ENCODE results near the gene LGI4.

Gene LGI4

DNA sequence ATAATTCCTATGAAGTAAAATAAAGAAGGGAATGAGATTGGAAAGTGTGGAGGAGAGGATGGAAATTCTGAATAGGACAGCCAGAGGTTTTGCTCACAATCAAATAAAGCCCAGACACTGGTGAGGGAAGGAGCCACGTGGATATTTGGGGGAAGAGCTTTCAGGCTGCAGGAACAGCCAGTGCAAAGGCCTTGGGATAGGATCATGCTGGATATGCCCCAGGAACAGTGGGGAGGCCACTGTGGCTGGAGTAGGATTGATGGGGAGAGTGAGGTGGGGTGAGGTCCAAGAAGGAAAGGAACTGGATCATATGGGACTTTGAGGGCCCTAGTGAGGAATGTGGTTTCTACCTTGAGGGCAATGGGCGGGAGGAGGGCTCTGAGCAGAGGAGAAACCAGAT, 15.6 kb upstream of the LGI4 start:
- H3K9me3 ChIP-seq (ENCODE audit: low read length) = no peaks in the 10 kb centered on the region
- H3K27ac ChIP-seq (ENCODE audit: low read depth, low read length, poor library complexity, severe bottlenecking) = no peak overlapping the region
- no peaks in the 10 kb centered on the region for H3K36me3 ChIP-seq (ENCODE audit: insufficient read depth, low read length)
- no peak overlapping the region for H2AFZ ChIP-seq (ENCODE audit: low read length)
- no peaks in the 10 kb centered on the region for H4K20me1 ChIP-seq (ENCODE audit: insufficient read depth, low read length)
- H3K4me1 ChIP-seq (ENCODE audit: insufficient read depth, low read length, severe bottlenecking) = peaks cover 9% of the 10 kb centered on the region
- no peak overlapping the region for H3K9ac ChIP-seq (ENCODE audit: low read length)
- no peaks in the 10 kb centered on the region for H3F3A ChIP-seq (ENCODE audit: insufficient read depth, low read length)
- H3K4me3 ChIP-seq (ENCODE audit: low read depth, low read length, poor library complexity, severe bottlenecking) = no peak overlapping the region
- H3K27me3 ChIP-seq (ENCODE audit: insufficient read depth, low read length) = no peaks in the 10 kb centered on the region
- no peaks in the 10 kb centered on the region for H3K79me2 ChIP-seq (ENCODE audit: insufficient read depth, low read length)
- no peak overlapping the region for H3K4me2 ChIP-seq (ENCODE audit: low read length)
- H3K9me2 ChIP-seq (ENCODE audit: low read depth, low read length) = no peaks in the 10 kb centered on the region
- TF ChIP-seq EZH2 (IDR thresholded peaks at IDR 0.05; ENCODE audit: borderline replicate concordance, low read length) = no peak
- TF ChIP-seq, protein P1, sequence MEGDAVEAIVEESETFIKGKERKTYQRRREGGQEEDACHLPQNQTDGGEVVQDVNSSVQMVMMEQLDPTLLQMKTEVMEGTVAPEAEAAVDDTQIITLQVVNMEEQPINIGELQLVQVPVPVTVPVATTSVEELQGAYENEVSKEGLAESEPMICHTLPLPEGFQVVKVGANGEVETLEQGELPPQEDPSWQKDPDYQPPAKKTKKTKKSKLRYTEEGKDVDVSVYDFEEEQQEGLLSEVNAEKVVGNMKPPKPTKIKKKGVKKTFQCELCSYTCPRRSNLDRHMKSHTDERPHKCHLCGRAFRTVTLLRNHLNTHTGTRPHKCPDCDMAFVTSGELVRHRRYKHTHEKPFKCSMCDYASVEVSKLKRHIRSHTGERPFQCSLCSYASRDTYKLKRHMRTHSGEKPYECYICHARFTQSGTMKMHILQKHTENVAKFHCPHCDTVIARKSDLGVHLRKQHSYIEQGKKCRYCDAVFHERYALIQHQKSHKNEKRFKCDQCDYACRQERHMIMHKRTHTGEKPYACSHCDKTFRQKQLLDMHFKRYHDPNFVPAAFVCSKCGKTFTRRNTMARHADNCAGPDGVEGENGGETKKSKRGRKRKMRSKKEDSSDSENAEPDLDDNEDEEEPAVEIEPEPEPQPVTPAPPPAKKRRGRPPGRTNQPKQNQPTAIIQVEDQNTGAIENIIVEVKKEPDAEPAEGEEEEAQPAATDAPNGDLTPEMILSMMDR (IDR thresholded peaks at IDR 0.05; ENCODE audit: low read length) = no peak

GRCh38 chr19:35149463-35149862, 14.6 kb upstream of the LGI4 start:
- no peaks in the 10 kb centered on the region for H3K36me3 ChIP-seq (ENCODE audit: insufficient read depth, low read length)
- no peaks in the 10 kb centered on the region for H3K79me2 ChIP-seq (ENCODE audit: insufficient read depth, low read length)
- peaks cover 9% of the 10 kb centered on the region for H3K4me1 ChIP-seq (ENCODE audit: insufficient read depth, low read length, severe bottlenecking)
- no peaks in the 10 kb centered on the region for H3K9me3 ChIP-seq (ENCODE audit: low read length)
- H3K27me3 ChIP-seq (ENCODE audit: insufficient read depth, low read length) = no peaks in the 10 kb centered on the region
- H3K4me2 ChIP-seq (ENCODE audit: low read length) = no peak overlapping the region
- no peak overlapping the region for H3K9ac ChIP-seq (ENCODE audit: low read length)
- no peak overlapping the region for H2AFZ ChIP-seq (ENCODE audit: low read length)
- H3F3A ChIP-seq (ENCODE audit: insufficient read depth, low read length) = no peaks in the 10 kb centered on the region
- H4K20me1 ChIP-seq (ENCODE audit: insufficient read depth, low read length) = no peaks in the 10 kb centered on the region
- H3K9me2 ChIP-seq (ENCODE audit: low read depth, low read length) = no peaks in the 10 kb centered on the region
- no peak overlapping the region for H3K27ac ChIP-seq (ENCODE audit: low read depth, low read length, poor library complexity, severe bottlenecking)
- no peak overlapping the region for H3K4me3 ChIP-seq (ENCODE audit: low read depth, low read length, poor library complexity, severe bottlenecking)
- TF ChIP-seq EZH2 (IDR thresholded peaks at IDR 0.05; ENCODE audit: borderline replicate concordance, low read length) = no peak
- TF ChIP-seq, protein P1 (IDR thresholded peaks at IDR 0.05; ENCODE audit: low read length) = no peak

- Histone ChIP-seq H3K79me2 (ENCODE audit: insufficient read depth, low read length) (no peaks in the 10 kb centered on the region), H4K20me1 (ENCODE audit: insufficient read depth, low read length) (no peaks in the 10 kb centered on the region), H3K4me1 (ENCODE audit: insufficient read depth, low read length, severe bottlenecking) (peaks cover 10% of the 10 kb centered on the region), H3K27me3 (ENCODE audit: insufficient read depth, low read length) (no peaks in the 10 kb centered on the region), H3F3A (ENCODE audit: insufficient read depth, low read length) (no peaks in the 10 kb centered on the region), H3K9me3 (ENCODE audit: low read length) (no peaks in the 10 kb centered on the region), H2AFZ (ENCODE audit: low read length) (no peak overlapping the region), H3K9ac (ENCODE audit: low read length) (no peak overlapping the region), H3K36me3 (ENCODE audit: insufficient read depth, low read length) (no peaks in the 10 kb centered on the region), H3K27ac (ENCODE audit: low read depth, low read length, poor library complexity, severe bottlenecking) (no peak overlapping the region), H3K9me2 (ENCODE audit: low read depth, low read length) (no peaks in the 10 kb centered on the region), H3K4me3 (ENCODE audit: low read depth, low read length, poor library complexity, severe bottlenecking) (no peak overlapping the region), H3K4me2 (ENCODE audit: low read length) (no peak overlapping the region)
- TF ChIP-seq EZH2 (IDR thresholded peaks at IDR 0.05; ENCODE audit: borderline replicate concordance, low read length) = no peak
- TF ChIP-seq, protein P1 (IDR thresholded peaks at IDR 0.05; ENCODE audit: low read length) = no peak
These were observed 12.0 kb upstream of the LGI4 start for GRCh38 chr19:35146746-35147459.
